Measurements from ENCODE around the gene NOC3L. TPM values are rescaled to one million over a fixed set of nuclear protein-coding genes. Genes with fewer than 3 reads are reported as not detected.

NOC3L gene, protein sequence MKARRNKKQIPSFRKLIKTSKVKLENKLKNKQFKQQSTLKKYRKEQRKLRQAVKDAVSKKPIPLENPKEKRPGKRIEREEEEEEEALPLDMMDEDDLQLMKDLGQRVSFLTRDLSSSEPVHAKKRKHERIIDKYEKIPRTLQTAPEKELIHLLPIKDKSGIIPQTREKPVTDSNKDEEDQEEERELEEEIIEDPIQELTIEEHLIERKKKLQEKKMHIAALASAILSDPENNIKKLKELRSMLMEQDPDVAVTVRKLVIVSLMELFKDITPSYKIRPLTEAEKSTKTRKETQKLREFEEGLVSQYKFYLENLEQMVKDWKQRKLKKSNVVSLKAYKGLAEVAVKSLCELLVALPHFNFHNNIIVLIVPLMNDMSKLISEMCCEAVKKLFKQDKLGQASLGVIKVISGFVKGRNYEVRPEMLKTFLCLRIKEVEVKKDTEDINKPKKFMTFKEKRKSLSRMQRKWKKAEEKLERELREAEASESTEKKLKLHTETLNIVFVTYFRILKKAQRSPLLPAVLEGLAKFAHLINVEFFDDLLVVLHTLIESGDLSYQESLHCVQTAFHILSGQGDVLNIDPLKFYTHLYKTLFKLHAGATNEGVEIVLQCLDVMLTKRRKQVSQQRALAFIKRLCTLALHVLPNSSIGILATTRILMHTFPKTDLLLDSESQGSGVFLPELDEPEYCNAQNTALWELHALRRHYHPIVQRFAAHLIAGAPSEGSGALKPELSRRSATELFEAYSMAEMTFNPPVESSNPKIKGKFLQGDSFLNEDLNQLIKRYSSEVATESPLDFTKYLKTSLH
- total RNA-seq, result 10 to 100 TPM in 2 of 5 donors, 1 to 10 TPM in 2, under 1 TPM in 1; 0.58 to 28.5 (median 8.5) TPM
- 1 to 10 TPM; 3.7 to 5.8 (median 4.7) TPM for polyA plus RNA-seq
- long read RNA-seq, donor 1, result 0 reads
- long read RNA-seq, donor 2, partial matches to known transcripts, result 0 of 2 reads
- long read RNA-seq, donor 2, other reads (novel, unspliced or antisense), result 0 of 2 reads
- long read RNA-seq, donor 3, partial matches to known transcripts, result 0 of 1 reads
- long read RNA-seq, donor 3, other reads (novel, unspliced or antisense), result 0 of 1 reads
- long read RNA-seq, donor 4, result 0 reads
- long read RNA-seq, donor 5, partial matches to known transcripts, result 0 of 1 reads
- long read RNA-seq, donor 5, other reads (novel, unspliced or antisense), result 0 of 1 reads
- long read RNA-seq, donor 6, partial matches to known transcripts, result 0 of 4 reads
- long read RNA-seq, donor 6, other reads (novel, unspliced or antisense), result 0 of 4 reads
- long read RNA-seq, donor 7, partial matches to known transcripts, result 0 of 1 reads
- long read RNA-seq, donor 7, other reads (novel, unspliced or antisense), result 0 of 1 reads
- long read RNA-seq, donor 8, partial matches to known transcripts, result 0 of 1 reads
- long read RNA-seq, donor 8, other reads (novel, unspliced or antisense), result 0 of 1 reads
- long read RNA-seq, donor 9, partial matches to known transcripts, result 0 of 1 reads
- long read RNA-seq, donor 9, other reads (novel, unspliced or antisense), result 0 of 1 reads
- long read RNA-seq, donor 10, result 0 reads

- intact Hi-C loops (cut with DNase I; ENCODE audit: low total_unique reads), result loop anchor here (10.0 kb wide), 1 partner anchor 82 kb away; no protein-coding TSS in a partner anchor
- H3K27ac ChIP-seq, result peak within 1 kb of the TSS; percentile 67 to 82 (median 75)
- WGBS, 5 donors, result 0 to 1% (median 0%) methylated on average over 25 to 55 of the region's 55 CpGs
Measured at GRCh38 chr10:94362360-94363250, at the start of gene NOC3L. Gene NOC3L (minus strand): TSS chr10:94362939. CDS start chr10:94362838, 101 bp downstream.

DNA sequence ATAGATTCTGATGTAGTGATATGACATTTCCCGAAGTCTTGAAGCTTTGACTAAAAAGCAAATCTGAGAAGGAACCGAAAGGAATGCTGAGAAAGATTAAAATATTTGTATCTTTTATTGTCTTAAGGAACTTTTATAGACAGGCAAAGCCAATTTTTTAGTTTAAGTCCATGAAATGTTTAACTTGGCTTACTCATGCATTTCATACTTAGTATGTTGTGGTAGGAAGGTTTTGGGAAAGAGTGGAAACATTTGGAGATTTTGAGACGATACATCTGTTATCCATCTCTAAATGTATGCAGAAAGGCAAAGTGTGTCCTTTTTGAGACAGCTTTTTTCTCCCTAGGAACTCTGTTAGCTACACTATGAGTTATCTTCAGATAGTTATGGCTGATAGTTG is 49.7 kb upstream of the NOC3L start:
- intact Hi-C loops (cut with DNase I; ENCODE audit: low total_unique reads), result no loop called here
- no peaks in the 10 kb centered on the region for H3K27me3 ChIP-seq
- peak in 1 of 2 donors; percentile 71 for DNase-seq
- no peak overlapping the region for H3K4me3 ChIP-seq
- TF ChIP-seq, protein P1, sequence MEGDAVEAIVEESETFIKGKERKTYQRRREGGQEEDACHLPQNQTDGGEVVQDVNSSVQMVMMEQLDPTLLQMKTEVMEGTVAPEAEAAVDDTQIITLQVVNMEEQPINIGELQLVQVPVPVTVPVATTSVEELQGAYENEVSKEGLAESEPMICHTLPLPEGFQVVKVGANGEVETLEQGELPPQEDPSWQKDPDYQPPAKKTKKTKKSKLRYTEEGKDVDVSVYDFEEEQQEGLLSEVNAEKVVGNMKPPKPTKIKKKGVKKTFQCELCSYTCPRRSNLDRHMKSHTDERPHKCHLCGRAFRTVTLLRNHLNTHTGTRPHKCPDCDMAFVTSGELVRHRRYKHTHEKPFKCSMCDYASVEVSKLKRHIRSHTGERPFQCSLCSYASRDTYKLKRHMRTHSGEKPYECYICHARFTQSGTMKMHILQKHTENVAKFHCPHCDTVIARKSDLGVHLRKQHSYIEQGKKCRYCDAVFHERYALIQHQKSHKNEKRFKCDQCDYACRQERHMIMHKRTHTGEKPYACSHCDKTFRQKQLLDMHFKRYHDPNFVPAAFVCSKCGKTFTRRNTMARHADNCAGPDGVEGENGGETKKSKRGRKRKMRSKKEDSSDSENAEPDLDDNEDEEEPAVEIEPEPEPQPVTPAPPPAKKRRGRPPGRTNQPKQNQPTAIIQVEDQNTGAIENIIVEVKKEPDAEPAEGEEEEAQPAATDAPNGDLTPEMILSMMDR (IDR thresholded peaks at IDR 0.05), result no peak
- TF ChIP-seq POLR2AphosphoS5 (IDR thresholded peaks at IDR 0.05) (no peak), POLR2A (IDR thresholded peaks at IDR 0.05) (no peak), EP300 (IDR thresholded peaks at IDR 0.05) (no peak)
- H3K36me3 ChIP-seq, result no peaks in the 10 kb centered on the region
- H3K4me1 ChIP-seq, result peaks cover 0 to 36% (median 13%) of the 10 kb centered on the region in 4 donors
- H3K9me3 ChIP-seq, result no peaks in the 10 kb centered on the region
- WGBS, 5 donors, result 55 to 64% (median 59%) methylated on average over 3 of the region's 3 CpGs
- no peak overlapping the region for H3K27ac ChIP-seq

More at GRCh38 chr10:94362360-94363250, at the start of gene NOC3L:
- Histone ChIP-seq H3K36me3 (peaks cover 0 to 24% (median 16%) of the 10 kb centered on the region in 4 donors), H3K9me3 (no peaks in the 10 kb centered on the region), H3K4me3 (peak within 1 kb of the TSS; percentile 56 to 90 (median 67)), H3K27me3 (no peaks in the 10 kb centered on the region), H3K4me1 (peaks cover 0 to 35% (median 18%) of the 10 kb centered on the region in 4 donors)
- peak; percentile 97 to 98 for DNase-seq
- TF ChIP-seq EP300 (IDR thresholded peaks at IDR 0.05) (no peak), POLR2A (IDR thresholded peaks at IDR 0.05) (no peak), POLR2AphosphoS5 (IDR thresholded peaks at IDR 0.05) (peak; percentile 72 to 96 (median 73))
- TF ChIP-seq, protein P1 (IDR thresholded peaks at IDR 0.05), result peak in 5 of 7 experiments; percentile 76 to 93 (median 90)

DNA sequence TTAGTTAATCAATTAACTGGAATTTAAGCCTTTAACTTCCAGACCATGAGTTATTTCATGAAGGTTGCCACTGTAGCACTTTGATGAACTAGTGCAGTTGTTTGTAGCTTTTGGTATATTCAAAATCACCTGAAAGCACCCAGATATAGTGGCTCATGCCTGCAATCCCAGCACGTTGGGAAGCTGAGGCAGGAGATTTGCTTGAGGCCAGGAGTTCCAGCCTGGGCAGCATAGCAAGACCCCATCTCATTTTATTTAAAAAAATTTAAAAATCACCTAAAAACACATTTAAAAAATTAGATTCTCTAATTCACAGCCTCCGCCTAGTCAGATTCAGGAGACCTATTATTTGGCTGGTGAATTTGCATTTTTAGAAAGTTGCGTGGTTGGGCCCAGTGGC is 48.6 kb upstream of the NOC3L start:
- DNase-seq, result no peak
- H3K27me3 ChIP-seq, result no peaks in the 10 kb centered on the region
- intact Hi-C loops (cut with DNase I; ENCODE audit: low total_unique reads), result no loop called here
- H3K4me1 ChIP-seq, result peaks cover 3 to 33% (median 15%) of the 10 kb centered on the region in 4 donors
- 92 to 96% (median 95%) methylated on average over 3 of the region's 3 CpGs for WGBS, 5 donors
- H3K4me3 ChIP-seq, result no peak overlapping the region
- TF ChIP-seq, protein P1 (IDR thresholded peaks at IDR 0.05), result no peak
- TF ChIP-seq EP300 (IDR thresholded peaks at IDR 0.05) (no peak), POLR2A (IDR thresholded peaks at IDR 0.05) (no peak), POLR2AphosphoS5 (IDR thresholded peaks at IDR 0.05) (no peak)
- H3K36me3 ChIP-seq, result no peaks in the 10 kb centered on the region
- no peaks in the 10 kb centered on the region for H3K9me3 ChIP-seq
- H3K27ac ChIP-seq, result no peak overlapping the region

All from stomach (tissue), 19 donors.